Activated T-helper 9 cell treated with anti-CD3 and anti-CD28 coated beads, Interleukin-2, amount 50 U/mL, for 16 hours (primary cell): ENCODE data around the gene TOB1.

ENCODE experiments used
- DNase-seq: peaks from one replicate; pipeline ENCODE4 v3.0.0-alpha.2; 2020; ENCODE audit warnings: low read depth

TOB1 gene, protein sequence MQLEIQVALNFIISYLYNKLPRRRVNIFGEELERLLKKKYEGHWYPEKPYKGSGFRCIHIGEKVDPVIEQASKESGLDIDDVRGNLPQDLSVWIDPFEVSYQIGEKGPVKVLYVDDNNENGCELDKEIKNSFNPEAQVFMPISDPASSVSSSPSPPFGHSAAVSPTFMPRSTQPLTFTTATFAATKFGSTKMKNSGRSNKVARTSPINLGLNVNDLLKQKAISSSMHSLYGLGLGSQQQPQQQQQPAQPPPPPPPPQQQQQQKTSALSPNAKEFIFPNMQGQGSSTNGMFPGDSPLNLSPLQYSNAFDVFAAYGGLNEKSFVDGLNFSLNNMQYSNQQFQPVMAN

DNA sequence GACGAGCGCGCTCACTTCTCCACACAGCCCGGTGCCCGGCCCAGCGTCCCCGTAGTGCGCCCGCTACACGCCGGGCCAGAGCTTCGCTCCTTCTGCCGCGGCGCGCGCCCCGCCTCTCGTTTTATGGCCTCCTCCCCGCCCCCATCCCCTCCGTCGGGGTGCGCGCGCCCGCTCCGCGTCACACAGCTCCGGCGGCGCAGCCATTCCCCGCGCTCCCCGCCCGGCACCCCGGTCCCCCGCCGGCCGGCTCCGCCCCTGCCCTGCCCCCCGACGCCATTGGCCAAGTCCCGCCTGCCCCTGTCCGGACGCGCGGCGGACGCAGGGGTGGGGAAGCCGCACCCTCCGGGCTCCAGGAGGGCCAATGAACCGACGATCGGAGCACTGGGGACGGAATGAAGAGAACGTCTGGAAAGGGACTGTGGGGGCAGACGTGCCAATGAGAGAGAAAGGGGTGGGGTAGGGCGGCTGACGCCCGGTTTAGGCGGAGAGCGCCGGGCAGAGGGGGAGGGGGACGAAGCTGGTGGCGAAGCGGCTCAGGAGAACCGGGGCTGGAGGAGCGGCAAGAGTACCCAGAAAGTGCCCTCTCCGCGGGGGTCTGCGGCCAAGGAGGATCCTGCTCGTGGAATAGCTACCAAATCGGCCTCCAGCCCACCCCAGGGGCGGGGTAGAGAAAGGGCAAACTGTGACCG is at the start of gene TOB1:
Gene TOB1 (minus strand): TSS at position 94 of the 689 bp plus-strand sequence. CDS start 2,337 bp downstream, outside the sequence.
- peak; percentile 95 for DNase-seq

DNA sequence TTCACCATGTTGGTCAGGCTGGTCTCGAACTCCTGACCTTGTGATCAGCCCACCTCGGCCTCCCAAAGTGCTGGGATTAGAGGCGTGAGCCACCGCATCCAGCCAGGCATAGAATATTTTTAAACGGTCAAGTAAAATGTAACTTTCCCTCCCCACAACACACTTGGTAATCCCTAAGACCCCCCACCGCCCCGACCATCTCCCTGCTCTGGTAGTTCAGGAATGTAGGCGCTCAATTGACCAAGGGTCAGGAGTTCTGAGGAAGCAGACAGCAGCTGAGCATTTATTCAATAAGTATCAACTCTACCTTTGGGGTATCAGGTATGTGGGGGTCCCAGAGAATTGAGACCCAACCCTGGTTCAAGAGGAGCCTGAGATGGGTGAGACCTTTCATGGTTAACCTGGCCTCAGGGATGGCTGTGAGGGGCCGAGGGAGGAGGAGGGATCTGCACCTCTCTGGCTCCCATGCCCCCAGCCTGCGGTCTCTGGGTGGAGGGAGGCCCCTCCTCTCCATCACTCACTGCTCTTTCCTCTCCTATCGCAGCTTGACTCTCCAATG is 48.4 kb upstream of the TOB1 start:
- DNase-seq: no peak

DNA sequence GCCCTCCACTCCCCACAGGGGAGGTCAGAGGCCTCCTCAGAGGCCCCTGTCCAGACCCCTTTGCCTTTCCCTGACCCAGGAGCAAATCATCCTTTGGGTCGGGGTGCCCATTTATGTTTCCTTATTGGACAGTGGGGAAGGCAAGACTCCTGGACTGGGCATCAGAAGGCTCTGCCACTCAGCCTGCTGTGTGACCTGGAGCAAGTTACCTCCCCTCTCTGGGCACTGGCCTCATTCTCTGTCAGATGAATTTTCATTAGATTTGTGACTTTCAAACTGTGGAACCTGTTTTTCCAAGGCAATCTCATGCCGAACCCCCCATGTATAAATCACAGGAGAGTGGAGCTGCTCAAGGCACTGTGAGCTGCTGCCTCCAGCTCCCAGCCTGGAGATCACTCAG is 47.0 kb upstream of the TOB1 start:
- no peak for DNase-seq

DNA sequence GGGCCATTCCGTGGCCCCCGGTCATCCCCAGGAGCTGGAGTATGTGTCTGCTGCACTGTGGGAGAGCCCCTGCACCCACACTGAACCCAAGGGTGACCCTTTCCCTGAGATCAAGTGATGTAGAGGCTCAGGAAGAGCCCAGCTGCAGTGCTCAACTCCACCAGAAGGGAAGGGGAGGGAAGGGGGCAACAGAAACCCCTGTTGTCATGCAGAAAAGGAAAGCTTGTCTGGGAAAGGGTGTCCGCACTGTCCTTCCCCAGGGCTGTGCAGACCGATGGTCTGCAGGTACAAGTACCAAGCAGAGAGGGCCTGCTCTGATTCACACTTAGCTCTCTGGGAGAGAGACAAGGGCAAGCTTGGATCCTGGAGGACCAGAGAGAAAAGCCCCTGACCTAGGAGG is 45.7 kb upstream of the TOB1 start:
- DNase-seq: no peak

DNA sequence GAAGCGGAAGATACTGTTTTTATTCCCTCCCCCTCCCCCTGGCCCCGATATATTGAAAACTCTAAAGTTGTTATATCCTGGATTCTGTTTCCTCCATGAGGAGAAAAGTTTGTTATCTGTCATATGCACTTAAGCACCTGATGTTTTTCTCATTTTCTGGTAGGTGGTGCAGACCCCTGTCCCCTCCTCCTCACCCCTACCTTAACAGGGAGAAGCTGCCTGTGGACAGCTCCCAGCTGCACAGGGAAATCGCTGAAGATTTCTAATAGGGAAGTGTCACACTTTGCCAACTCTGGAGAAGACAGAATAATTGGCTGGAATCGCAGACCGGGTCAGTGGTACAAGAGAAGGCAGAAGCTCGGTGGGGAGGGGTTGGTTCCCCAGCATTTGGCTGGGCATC is 45.3 kb upstream of the TOB1 start:
- DNase-seq: no peak

DNA sequence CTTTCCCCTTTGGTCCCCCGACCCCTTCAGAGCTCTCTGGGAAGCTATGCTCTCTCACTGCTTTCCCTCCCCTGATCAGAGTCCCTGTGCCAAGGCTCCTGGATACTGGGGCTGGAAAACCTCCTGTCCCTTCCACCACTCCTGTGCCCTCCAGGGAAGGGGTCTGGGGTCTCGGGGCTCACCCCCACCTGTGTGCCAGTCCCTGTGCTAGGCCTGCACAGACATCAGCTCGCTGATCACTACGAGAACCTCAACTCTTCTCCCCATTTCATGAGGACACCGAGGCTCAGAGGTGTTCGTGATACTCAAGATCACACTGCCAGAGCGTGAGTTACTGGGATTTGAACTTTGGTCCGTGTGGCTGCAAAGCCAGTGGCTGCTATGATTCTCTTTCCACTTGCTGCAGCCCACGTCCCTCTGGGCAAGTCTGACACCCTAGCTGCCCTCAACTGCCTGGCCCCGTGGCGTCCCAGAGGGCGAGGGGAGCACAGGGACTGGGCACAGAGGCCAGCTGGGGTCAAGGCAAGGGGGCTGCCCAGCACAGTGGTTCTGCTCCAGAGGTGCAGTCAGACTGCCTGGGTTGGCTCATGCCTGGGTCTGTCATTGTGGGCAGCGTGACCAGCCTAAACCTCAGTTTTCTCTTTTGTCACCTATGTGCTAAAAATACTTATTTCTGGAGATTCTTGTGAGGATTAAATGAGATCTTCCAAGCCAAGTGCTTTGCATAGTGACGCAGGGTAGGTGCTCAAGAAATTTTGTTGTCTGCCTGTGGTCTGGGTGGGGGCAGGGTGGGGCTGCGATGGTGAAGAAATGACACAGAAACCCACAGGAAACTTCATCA is 43.8 kb upstream of the TOB1 start:
- peak; percentile 48 for DNase-seq

DNA sequence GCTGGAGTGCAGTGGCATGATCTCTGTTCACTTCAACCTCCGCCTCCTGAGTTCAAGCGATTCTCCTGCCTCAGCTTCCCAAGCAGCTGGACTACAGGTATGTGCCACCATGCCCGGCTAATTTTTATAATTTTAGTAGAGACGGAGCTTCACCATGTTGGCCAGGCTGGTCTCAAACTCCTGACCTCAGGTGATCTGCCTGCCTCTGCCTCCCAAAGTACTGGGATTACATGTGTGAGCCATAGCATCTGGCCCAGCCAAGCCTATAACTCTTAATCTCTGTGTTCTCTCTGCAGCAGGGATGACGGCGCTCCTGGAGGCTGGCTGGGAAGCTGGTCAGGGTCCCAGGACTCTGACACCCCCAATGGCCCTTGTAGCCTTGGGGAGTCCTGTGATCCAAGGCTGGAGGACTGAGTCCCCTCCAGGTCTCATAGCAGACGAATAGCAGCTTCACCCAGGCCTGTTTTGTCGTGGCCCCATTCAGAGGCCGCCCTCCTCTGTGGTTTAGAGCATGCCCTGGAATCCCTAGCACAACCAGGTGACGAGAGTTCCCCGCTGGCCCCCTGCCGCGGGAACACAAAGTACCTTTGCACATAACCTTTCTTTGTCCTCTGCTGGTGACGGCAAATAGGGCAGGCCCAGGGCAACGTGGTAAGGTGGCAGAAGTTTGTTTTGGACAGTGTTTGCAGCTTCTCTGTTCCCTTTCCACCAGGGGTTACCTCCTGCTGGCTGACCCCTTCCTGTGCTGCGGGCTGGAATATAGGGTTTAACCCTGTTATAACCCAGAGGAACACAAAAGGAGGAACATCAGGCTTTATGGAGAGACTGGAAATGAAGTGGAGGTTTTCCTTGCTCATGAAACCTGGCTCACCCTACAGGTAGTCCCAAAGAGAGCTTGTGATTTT is 43.0 kb upstream of the TOB1 start:
- no peak for DNase-seq

DNA sequence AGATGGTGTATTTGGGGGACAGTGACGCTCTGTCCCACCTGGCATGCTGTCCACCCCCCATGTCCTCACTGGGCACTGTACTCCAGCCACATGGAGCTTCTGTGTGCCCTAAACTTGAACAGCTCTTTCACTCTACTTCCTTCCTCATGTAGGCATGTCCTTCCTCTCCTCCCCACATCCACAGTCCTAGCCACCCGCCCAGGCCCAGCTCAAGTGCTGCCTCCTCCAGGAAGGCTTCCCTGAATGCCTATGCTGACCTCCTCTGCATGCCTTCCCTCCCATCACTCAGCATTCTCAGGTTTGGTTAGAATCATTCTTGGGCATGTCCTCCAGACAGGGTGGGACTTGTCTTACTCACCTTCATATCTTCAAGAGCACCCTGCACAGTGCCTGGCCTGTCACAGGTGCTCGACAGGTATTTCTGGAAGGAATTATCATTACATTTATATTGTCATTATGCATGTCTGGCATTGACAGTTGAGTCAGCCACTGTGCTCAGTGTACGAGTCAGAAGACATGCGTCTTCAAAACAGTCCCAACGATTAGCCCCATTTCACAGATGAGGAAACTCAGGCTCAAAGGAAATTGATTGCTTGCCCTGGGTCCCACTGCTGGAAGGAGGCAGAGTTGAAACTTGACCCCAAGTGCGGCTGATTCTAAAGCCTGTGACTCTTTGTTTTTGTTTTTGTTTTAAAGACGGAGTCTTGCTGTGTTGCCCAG is 42.1 kb upstream of the TOB1 start:
- no peak for DNase-seq

DNA sequence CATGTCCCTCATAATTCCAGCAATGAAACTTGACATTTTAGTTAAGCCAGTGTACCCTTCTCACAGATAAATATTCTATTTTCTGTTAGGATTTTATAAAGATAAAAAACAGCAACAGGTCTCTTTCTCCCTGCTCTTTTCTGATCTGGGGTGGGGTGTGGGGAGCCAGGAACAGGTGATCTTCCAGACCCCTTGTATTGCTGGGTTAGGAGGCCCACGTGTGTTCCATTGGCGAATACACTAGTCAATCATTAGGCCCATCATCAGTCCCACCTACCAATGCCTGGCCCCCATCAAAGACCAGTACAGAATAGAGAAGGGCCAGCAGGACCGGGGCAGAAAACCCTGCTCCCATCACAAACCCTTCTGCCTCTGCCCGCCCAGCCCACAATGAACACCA is 40.3 kb upstream of the TOB1 start:
- no peak for DNase-seq

DNA sequence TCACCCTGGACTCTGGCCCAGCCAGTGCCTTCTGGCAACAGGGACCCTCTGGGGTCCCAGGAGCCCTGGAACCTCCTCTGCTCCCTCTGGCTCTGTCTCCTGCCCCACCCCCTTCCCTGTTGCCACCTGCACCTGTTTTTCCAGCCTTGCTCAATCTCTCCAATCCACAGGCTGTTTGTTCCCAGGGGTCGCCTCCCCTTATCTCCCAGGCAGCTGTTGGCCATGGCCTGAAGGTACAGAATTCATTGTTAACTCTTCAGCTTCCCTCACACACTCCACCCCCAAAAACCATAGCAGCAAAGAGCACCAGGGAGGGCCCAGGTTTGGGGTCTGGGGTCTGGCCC is 39.3 kb upstream of the TOB1 start:
- no peak for DNase-seq

DNA sequence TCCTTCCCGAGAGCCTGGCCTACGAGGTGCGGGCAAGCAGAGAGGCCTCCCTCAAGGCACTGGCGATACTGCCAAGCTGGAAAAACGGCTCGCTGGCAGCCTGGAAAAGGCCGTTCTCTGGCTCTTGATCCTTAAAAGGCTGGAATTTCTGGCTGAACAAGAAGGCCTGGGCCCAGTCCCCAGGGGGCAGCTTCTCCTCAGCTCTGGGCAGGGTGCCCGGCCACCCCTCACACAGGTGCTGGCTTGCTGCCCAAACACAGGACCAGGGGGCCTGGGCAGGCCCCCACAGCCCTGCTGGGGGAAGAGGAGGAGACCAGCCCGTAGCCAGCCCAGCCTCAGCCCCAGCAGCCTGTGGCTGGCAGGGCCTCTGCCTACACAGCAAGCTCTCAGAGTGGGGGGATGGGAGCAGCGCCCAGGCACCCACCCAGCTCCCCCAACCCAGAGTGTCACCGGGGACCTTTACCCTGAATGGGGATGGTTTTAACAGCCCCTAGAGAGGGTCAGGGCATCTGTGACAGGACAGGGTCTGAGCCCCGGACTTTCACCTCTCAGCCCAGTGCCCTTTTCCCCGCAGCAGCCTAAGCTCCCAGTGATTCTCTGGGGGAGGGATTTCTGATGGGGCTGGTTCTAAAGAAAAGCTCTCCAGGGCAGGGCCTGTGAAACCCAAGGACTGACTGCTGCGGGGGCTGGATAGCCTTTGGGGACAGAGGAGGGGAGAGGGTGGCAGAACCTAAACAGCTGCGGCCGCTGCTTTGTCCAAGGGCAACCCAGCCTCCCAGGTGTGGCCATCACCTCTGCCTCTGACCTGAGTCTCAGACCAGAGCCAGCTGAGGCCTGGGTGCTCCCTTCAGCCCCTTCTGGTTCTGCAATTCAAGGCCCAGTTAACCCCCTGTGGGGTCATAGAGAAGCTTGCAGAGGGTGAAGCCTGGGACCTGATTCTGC is 38.6 kb upstream of the TOB1 start:
- DNase-seq: no peak

DNA sequence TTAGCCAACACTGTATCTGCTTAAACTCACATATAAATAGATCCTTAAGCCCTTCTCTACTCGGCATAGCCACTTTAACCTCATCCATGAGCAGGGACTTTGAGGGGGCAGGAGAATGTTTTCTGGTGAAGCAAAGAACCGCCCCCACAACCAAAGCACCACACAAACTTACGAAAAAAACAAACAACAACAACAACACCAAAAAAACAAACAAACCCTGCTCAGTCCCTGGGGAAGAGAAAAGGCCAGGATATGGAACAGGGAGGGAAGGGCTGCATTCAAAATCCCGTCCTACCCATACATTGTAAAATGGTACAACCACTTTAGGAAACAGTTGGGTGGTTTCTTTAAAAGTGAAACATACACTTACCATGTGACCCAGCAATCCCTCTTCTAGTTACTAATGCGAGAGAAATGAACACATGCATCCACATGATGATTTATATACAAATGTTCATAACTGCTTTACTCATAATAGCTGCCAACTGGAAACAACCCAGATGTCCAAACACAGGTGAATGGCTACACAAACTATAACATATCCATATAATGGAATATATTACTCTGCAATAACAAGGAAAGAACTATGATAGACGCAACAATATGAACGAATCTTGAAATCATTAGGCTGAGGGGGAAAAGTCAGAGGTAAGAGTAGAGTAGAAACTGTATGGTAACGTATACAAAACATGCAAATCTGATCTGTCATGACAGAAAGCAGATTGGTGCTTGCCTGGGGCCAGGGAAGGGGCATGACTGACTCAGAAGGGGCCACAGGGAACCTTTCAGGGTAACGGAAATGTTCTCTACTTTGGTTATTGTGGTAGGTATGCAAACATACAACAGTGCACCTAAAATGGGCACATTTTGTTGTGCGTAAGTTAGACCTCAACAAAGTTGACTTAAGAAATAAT is 37.7 kb upstream of the TOB1 start:
- no peak for DNase-seq

DNA sequence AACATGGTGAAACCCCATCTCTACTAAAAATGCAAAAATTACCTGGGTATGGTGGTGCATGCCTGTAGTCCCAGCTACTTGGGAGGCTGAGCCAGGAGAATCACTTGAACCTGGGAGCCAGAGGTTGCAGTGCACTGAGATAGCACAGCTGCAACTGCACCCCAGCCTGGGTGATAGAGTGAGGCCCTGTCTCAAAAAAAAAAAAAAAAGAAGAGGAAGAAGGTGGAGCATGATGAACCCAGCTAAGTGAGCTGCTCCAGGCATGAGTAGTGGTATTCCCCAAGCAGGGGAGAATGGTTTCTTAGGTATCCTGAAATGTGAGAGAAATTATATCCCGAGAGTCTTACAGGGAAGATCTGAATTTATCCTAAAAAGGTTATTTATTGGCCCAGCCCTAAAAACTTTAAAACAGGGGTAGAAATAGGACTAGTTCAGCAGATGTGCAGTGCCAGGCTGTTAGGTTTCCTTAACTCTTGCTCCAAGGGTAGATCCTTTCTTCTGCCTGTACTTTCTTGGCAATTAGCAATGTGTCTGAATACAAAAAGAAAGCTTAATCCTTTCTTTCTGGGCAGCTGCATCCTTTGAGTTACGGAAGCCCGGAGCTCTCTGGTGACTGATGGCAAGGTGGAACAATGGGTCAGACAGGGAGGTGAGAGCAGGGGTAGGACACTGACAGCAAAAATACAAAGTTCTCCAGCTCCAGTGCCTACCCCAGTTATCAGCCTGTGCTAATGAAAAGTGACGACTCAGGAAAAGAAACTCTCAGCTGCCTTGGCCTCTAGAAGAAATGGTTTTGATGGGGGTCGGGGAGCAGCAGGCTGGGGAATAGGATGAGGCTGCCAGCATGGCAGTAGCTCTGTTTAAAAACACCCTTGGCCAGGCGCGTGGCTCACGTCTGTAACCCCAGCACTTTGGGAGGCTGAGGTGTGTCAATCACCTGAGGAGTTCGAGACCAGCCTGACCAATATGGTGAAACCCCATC is 36.5 kb upstream of the TOB1 start:
- no peak for DNase-seq

DNA sequence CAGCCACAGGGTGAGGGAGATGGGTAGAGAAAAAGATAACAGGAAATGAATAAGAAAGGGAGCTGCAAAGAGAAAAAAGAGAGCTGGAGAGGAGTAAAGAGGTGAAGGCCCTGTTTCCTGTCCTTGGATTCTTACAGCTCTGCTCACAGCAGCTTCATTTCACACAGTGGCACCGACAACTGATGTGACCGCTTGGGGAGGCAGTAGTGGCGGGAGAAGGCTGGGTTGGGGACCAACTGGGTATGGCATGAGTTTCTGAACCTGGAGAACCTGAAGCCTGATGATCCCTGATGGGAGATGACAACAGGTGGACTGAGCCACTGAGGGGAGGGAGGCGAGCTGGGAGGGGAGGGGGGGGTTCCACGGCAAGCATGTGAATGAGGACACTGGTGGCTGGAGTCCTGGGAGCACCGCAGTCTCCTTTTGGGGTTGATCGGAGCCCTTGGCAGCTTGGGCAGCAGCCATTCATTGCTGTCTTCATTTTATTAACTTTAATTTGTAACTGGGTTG is 34.3 kb upstream of the TOB1 start:
- DNase-seq: no peak

DNA sequence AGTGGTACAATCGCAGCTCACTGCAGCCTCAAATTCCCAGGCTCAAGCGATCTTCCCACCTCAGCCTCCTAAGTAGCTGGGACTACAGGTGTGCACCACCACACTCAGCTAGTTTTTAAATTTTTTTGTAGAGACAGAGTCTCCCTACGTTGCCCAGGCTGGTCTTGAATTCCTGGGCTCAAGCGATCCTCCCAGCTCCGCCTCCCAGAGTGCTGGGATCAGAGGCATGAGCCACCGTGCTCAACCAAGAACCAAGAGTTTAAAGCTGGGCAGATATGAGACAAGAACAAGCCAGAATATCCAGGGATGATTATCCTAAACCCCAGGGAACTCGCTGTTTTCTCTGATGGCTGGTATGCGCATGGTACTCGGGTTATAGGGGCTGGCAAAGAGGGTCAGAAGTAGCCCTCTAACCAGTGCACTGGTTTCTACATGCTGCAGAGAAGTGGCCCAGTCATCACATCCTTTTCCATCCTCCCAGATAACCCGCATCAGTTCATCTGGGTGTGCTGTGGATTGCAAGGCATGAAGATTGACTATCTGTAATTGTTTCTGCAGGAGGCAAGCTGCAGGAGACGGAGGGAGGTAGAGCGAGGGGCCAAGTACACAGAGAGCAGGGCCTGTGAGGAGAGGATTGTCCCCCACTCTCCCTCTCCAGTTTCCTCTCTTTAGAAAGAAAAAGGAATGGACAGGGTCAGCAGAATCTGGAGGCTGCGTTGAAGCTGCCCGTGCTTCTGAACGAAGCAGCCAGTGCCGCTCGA is 33.6 kb upstream of the TOB1 start:
- no peak for DNase-seq

DNA sequence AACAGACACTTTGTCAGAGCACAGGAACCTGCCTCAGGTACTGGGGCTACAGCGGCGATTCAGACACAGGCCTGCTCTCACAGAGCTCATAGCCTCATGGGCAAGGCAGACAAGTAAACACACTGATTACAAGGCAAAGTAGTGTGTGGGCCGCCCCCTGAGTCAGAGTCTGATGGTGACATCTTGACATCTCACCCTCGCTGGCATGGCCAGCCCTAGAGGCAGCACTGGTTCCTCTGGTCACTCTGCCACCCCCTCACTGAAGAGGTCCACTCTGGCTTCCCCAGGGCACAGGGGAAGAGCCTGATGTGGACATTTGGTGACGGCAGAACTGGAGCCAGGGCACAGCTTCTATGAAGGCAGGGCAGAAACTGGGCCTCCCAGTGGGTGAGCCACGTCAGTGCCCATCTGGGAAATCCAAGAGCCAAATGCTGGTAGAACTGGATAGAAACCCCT is 32.9 kb upstream of the TOB1 start:
- DNase-seq: no peak
